ENCODE data around the gene AMBRA1.

AMBRA1 gene

DNA sequence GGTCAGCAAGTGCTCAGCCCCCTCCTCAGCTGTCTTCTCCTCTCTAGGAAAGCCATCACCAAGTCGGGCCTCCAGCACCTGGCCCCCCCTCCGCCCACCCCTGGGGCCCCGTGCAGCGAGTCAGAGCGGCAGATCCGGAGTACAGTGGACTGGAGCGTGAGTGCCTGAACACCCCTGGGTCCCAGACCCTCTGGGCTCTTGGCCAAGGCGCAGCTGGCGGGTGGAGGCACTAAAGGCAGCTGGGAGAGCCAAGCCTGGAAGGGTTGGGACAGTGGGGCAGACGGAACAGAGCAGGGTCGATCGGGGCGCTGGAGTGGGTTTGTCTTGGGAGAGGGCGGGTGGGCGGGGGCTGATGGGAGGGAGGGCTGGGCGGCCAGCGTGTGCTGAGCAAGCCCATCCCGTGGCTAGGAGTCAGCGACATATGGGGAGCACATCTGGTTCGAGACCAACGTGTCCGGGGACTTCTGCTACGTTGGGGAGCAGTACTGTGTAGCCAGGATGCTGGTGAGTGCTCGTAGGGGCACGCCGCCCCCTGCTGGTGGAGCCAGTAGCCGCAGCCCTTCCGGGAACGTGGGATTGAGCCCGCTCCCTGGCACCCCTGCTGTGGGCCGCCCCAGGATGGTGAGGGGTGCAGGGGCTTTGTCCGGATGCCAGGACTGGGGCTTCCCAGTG, 226.4 kb downstream of the AMBRA1 start:
- DNase-seq (ENCODE audit: low read depth) = no peak

DNA sequence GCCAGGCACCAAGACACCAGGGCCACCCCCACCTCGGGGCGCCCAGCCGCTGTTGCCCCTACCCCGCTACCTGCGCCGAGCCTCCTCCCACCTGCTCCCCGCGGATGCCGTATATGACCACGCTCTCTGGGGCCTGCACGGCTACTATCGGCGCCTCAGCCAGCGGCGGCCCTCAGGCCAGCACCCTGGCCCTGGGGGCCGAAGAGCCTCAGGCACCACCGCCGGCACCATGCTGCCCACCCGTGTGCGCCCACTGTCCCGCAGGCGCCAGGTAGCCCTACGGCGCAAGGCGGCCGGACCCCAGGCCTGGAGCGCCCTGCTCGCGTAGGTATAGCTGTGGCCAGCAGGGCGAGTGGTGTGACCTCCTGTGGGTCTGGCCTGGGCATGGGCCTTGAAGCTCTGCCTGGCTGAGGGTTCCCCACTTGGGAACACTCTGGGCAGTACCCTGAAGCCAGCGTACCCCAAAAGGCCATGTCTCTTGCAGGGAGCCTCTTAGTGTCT, 227.1 kb downstream of the AMBRA1 start:
- no peak for DNase-seq (ENCODE audit: low read depth)

DNA sequence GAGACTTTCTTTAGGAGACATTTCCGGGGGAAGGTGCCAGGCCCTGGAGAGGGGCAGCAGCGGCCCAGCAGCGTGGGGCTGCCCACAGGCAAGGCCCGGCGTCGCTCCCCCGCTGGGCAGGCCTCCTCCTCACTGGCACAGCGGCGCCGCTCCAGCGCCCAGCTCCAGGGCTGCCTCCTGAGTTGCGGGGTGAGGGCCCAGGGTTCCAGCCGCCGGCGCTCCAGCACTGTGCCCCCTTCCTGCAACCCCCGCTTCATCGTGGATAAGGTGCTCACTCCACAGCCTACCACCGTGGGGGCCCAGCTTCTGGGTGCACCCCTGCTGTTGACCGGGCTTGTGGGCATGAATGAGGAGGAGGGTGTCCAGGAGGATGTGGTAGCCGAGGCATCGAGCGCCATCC, 227.6 kb downstream of the AMBRA1 start:
- no peak for DNase-seq (ENCODE audit: low read depth)

DNA sequence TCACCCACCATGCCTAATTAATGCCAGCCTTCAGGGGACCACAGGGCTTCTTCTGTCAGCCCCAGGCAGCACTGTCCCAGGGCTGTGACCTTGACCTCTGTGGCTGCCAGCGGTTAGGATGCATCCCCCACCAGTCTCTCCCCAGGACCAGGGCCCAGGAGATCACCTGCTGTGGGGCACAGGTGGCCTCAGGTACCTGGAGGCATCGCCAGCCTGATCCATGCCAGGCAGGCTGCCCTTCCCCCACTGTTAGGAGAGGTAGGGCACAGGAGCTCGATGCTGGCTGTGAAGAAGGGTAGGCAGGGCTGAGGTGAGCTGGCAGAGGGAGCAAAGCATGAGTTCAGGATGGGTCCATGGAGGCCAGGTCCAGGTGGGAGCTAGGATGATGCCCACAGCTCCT, 229.0 kb downstream of the AMBRA1 start:
- no peak for DNase-seq (ENCODE audit: low read depth)

DNA sequence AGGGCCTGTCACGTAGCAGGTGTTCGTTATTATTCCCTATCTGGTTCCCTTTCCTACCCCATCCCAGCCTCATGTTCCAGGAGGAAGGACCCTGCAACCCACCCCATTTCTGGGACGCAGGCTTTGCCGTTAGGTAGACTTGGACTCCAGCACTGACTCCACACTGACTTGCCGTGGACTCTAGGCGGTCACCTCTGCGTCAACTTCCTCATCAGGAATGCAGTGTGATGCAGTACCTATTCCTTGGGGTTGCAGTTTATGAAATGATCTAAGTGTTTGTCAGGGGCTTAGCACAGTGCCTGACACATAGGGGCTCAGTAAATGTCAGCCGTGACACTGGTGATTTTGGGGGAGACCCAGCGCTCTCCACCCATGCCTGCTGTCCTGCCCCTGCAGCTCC, 229.8 kb downstream of the AMBRA1 start:
- no peak for DNase-seq (ENCODE audit: low read depth)

DNA sequence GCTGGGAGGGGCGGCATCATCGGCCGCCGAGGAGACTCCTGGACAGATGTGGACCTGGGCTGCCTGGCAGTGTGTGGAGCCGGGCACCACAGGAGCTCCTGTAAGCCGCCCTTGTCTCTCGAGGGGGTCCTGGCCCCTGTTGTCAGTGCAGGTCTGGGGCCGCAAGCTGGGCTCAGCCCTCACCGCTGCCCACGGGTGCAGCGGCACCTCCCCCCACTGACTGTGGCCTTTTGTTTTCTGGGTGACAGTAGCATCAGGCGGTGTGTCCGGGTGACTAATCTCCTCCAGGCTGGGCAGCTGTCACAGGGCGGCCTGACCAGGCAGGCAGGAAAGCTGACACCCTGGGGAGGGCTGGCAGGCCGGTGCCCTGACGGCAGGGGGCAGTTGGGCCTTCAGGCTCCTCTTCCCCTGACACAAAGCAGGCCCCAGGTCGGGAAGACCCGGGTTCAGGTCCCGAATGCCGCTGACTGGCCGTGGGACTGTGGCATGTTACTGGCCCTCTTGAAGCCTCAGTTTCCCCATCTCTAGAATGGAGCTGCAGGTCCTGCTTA, 230.3 kb downstream of the AMBRA1 start:
- DNase-seq (ENCODE audit: low read depth) = no peak

DNA sequence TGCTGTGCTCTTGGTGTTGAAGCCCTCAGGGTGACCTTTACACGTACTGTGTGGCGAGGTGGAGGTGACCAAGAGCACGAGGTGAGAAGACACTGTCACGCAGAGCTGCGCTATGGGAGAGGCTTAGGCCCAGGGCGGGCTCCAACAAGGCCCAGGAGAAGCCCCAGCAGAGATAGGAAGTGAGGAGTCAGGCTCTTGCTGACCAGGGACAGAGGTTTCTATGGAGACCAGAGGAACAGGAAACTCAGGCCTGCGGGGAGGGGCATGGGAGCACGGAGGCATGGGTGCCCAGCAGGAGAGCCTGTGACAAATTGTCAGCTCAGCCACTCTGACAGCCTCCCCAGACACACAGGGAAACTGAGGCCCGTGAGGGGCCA, 230.8 kb downstream of the AMBRA1 start:
- no peak for DNase-seq (ENCODE audit: low read depth)

DNA sequence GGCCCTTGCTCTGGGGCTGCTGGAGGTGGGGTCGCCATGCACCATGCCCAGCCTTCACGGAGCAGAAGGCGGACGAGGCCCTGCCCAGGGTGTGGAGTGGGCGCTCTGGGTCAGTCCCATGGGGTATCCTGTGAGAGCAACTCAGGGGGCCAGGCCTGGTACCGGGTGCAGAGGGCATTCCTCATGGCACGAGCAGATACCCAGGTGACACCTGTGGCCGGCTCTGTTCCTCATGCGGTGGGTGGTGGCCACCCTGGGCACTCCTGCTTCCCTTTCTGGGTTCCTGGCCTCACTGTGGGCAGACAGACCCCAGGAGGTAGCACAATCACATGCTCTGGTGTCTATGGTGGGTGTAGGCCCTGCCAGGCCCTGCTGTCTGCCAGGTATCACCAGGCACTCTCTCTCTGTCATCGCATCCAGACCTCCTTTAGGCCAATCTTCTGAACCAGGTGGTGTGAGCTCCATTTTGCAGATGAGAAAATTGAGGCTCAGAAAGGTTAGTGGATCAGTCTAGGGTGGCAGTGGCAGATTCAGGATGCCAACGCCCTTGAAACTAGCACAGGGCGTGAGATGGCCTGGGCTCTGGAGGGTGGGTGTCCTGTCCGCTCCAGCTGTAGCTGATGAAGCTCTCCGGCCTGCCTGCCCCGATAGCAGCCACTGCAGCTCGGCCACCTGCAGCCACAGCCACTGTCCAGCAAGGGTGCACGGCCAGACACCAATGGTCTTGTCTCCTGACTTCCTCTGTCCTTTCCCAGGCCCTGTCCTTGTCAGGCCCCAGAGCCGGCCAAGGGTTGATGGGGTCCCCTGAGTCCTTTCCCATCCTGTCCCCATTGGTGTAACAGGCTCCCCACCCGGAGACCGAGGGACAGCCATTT, 231.4 kb downstream of the AMBRA1 start:
- no peak for DNase-seq (ENCODE audit: low read depth)

DNA sequence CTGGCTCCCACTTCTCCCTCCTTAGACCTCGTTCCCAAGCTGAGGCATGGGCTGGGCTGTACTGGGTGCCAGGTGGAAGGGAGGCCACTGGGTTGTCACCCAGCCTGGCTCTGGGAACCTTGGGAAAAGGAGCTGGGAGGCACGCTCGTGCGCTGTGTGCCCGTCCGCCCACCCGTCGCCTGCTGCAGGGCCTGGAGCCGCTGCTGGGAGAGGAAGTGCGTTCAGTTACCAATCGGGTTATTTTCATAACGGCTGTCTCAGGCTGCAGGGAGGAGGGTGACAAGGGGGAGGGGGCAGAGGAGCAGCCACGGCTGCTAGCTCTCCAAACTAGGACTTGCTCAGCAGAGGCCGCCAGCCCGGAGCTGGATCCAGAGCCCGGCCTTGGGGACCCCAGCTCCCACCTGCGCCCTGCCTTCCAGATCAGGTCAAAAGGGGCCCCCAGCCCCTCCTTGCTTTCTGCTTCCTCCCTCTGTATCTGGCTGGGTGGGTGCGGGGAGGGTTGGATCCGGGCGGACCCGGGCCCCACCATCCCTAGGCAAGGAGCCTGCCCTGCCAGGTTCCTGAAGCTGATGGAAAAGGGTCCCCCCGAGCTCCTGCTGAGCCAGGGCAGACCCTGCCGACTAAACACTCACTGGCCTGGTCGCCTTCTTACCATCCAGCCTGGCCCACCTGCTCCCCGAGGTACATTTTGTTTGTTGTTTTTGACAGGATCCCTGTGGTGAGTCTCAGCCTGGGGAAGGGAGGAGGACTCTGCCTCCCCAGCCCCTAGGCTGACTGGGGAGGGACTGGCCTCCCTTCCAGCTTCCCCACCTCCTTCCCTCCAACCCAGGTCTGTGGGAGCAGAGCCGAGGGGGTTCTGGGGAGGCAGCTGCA, 232.3 kb downstream of the AMBRA1 start:
- no peak for DNase-seq (ENCODE audit: low read depth)

DNA sequence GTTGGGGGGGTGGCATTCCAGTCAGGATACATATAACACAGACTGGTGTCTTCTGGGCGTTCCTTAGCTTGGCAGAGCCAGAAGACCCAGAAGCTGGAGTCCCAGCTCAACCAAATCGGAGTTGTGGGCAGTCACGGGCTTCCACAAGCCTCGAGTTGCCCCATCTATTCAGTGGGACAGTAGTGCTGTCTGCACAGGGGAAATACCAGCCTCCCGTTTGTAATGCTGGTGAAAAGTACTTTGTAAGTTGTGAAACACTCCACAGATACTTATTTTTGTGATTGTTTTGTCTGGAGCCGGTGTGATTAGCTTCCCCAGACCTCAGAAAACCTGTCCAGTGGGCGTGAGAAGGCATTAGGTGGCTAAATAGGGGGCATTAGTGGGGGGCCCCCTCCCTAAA, 232.9 kb downstream of the AMBRA1 start:
- no peak for DNase-seq (ENCODE audit: low read depth)

DNA sequence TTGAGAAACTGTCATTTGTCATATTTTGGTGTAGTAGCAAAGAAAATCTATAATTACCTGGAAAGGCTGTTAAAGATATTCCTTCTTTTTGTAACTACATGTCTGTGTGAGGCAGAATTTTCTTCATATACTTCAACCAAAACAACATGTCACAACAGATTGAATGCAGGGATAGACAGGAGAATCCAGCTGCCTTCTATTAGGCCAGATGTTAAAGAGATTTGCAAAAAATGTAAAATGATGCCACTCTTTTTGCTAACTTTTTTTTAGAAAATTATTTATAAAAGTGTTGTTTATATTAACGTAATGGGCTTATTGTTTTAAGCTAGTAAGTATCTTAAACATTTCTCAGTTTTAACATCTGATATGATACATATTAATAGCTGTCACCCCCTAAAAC, 233.9 kb downstream of the AMBRA1 start:
- DNase-seq (ENCODE audit: low read depth) = no peak

DNA sequence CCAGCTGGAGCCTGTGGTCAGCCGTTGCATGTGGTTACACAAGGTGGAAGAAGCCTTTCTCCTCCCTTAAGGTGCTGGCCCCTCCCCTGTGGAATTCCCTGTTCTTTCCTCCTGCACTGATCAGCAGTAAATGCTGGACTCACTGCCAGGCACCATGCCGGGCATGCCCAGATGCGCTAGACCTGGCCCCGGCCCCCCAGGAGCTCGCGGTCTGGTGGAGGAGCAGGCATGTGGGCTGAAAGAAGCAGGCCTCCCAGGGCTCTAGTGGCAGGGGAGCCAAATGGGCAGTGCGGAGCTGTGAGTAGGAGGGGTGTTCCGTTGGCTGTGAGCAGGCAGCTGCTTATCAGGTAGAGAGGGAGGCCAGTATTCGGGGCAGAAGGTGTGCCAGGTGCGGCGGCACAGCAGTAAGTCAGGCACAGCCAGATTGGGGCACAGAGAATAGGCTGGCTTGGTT, 236.3 kb downstream of the AMBRA1 start:
- DNase-seq (ENCODE audit: low read depth) = no peak

DNA sequence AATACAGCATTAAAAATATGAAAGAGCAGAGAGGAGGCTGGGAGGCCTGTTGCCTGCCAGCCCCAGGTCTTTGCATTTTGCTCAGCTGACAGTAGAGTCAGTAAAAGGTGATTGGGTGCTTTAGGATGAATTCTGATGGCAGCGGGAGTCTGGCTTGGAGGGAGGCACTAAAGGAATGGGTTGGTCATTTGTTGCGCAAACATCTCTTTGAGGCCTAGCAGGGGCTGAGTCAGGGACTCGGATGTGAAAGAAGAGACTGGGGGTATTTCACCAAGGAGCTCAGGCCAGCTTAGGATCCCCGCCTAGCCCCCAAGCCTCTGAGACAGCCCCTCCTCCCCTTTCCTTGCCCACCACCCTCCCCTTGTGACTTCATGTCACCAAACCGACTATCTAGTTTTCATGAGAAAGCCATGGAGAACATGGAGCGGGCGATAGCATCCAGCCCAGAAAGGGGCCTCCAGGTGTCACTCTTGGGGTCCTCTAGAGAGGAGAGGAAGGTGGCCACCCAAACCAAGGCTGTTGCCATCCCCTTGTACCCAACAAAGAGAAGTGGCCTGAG, 236.8 kb downstream of the AMBRA1 start:
- DNase-seq (ENCODE audit: low read depth) = no peak

DNA sequence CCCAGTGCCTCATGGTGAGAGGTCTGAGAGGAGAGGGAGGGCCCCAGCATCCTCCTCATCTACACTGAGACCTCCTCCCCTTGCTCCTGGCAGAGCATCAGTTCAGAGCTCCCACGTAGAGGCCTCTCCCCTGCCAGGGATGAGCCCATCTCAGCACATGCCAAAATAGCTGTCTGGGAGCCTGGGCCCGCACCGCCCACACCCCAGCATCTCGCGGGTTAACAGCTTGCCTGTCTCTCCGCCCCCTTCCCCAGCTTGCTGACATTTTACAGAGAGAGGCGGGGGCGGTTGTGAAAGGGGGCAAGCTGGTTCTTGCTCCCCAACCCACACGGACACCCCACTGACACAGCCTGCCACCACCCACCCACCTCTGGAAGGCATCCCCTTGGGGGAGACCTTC, 240.1 kb downstream of the AMBRA1 start:
- no peak for DNase-seq (ENCODE audit: low read depth)

DNA sequence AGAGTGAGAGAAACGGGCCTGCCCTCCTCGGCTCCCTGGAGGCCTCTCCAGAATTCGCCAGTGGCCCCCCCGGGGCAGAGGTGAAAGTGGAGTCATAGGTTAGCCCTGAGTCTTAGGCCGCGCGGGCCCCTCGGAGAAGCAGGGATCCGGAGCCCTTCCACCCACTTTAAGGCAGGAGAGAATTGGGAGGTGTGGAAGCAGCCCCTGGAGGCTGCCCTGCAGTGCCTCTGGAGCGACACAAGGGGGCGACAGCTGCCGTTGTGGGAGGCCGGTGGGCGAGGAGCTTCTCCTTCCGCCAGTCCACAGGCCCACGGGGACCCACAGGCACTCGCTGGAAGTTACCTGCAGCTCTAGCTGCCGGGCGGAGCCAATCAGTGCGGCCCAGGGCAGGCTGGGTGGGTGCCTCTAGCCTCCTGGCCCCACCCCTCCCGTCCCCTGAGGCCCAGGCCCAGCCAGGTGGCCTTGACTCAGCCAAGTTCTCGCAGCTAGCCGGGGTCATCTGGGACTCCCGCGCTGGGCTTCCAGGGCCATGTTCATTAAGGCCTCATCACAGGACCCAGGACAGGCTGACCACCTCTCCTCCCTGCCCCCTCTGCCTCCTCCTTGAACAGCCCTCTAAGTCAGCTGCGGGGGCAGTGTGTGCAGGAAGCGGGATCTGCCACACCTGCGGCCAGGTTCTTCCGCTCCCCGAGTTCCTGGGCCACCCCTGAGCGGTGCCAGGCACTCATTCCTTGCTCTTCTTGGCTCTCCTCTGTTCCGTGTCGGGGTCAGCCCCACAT, 241.6 kb downstream of the AMBRA1 start:
- no peak for DNase-seq (ENCODE audit: low read depth)

DNA sequence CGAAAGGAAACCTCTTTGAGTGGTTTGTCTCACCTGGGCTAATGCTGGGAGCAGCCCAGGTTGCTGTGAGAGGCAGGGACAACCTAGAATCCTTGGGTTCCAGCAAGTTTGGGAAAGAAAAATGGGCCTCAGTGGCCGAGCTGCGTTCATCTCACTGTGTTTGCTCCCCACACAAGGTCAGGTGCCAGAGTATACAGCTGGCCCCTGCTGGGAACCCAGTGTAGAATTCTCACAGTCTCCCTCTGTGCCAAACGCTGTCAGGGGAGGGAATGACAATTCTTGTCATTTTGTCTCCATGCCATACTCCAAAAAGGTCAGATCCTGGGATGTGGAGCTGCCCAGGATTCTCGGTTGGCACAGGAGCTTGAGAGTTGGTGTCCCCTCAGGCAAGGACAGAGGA, 242.2 kb downstream of the AMBRA1 start:
- DNase-seq (ENCODE audit: low read depth) = no peak

DNA sequence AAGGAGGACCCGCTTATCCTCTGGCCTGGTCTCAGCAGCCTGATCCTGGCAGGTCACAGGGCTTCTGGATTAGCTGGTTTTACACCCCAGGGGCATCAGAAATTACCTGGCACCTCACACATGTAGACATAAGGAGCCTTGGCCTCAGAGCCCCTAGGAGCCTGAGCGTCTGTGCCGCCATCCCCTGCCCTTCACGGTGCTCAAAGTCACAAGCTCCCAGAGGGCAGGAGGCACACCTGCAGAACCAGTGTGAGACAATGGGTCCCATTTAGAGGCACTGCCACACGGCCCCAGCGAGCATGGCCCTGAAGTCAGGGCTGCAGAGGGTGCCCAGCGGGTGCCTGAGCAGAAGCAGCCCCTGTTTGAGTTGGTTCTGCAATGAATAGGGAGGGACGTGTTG, 242.7 kb downstream of the AMBRA1 start:
- DNase-seq (ENCODE audit: low read depth) = no peak

DNA sequence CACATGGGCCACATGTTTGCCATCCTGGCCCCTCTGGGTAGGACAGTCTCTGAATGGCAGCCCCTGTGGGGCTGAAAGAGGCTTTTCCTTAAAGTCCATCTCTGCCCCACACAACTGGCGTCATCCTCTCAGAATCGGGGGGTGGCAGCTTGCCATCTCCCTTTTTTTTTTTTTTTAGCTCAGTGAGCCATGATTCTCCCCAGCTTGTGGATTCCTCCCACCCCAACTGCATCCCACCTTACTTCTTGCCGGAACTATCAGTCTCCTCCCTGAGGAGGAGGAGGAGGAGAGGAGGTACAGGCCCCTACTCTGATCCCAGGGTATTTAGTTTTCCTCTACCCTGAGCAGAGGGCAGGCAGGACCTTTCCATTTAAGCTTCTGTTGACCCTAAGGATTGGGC, 243.1 kb downstream of the AMBRA1 start:
- no peak for DNase-seq (ENCODE audit: low read depth)

DNA sequence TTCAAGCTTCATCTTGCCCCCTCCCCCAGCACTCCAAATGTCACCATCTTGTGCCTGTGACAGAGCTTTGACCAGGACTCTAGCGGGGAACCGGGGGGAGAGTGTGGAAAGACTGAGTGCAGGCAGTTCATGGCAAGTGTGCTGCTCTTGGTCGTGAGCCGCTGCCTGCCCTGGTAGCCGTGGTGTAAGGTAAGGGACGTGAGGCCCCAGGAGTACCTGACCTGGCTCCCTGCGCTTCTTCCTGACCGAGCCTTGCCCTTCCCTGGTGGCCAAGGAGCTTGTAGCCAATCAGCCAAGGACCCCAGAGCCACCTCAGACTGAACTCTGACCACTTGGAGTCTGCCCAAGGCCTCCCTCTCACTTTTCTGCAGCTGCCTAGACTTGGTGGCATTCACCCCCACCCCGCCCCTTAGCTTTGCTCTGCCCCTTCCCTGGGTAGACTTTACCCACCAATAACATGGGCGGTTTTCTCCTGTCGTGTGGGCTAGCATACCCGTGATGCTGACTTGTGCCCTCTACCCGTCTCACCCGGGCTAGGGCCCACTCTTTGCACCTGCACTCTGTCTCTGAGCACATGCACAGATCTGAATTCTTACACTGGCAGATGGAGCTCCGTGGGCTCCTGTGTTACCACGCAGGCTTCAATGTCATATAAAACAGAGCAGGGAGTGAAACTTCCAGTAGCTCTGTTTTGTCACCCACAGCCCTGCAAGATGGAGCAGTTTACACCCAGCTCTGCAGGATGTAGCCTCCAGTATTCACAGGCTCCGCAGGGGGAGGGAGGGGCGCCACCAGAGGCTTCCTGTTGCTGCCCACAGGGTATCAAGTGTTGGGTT, 245.0 kb downstream of the AMBRA1 start:
- no peak for DNase-seq (ENCODE audit: low read depth)
